GDM1 (cell line): ENCODE data around the gene NUMB.

ENCODE experiments used
- DNase-seq: peaks from one replicate; lab custom pipeline; 2025; lab: John Stamatoyannopoulos, UW

The NUMB gene

DNA sequence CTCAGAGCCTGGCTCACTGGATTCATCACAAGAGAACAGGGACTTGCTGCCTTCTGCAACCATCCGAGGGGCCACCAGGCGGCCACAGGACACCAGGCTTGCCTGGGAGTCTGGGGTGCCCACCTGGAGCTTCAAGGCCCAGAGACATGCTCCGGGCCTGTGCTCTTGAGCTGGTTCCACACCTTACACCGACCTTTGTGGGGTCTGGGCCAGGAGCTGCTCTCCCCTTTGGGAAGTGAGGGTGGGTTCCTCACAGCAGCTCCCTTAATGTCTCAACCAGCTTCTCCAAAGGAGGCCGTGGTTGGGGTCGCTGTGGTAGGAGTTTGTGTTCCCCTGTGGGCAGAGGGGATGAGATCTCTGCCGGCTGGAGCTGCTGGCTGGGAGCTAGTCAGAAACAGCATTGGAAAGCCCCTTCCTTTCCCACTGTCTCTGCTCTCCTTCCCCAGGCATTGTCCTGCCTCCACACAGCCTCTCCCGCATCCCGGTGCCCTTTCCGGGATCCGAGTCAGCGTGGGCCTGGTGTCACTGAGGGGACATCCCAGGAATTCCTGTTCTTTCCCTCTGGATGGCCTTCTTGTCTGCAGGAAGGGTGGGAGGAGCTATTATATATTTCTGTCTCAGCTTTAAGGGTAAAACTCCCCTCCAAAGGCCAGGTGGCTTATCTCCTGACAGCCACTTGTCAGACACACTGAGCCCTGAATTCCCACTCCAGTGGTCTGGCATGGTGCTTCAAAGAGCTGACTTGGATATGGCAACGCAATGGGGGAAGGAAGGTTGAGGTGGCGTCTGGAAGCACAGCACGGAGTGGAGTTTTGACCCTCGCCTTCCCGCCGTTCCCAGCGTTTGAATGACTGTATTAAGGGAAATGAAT, 226.1 kb downstream of the NUMB start:
- DNase-seq = no peak

DNA sequence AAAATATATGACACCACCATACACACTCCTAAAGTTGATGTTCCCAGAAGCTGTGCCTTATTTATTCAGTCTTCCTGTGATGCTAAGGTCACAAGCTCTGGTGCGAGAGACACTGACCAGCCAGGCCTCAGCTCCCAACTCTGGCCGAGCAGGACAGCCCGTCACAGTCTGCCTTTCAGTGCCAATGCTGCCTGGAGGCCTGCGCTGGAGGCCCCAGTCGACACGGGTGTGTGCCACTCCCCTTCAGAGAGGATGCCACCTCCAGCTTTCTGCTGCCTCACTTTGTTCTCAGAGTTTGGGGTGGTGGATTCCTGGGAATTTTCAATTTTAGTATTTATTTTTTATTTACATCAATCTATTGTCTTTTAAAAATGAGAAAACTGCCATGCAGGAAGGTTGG, 228.3 kb downstream of the NUMB start:
- DNase-seq = no peak

DNA sequence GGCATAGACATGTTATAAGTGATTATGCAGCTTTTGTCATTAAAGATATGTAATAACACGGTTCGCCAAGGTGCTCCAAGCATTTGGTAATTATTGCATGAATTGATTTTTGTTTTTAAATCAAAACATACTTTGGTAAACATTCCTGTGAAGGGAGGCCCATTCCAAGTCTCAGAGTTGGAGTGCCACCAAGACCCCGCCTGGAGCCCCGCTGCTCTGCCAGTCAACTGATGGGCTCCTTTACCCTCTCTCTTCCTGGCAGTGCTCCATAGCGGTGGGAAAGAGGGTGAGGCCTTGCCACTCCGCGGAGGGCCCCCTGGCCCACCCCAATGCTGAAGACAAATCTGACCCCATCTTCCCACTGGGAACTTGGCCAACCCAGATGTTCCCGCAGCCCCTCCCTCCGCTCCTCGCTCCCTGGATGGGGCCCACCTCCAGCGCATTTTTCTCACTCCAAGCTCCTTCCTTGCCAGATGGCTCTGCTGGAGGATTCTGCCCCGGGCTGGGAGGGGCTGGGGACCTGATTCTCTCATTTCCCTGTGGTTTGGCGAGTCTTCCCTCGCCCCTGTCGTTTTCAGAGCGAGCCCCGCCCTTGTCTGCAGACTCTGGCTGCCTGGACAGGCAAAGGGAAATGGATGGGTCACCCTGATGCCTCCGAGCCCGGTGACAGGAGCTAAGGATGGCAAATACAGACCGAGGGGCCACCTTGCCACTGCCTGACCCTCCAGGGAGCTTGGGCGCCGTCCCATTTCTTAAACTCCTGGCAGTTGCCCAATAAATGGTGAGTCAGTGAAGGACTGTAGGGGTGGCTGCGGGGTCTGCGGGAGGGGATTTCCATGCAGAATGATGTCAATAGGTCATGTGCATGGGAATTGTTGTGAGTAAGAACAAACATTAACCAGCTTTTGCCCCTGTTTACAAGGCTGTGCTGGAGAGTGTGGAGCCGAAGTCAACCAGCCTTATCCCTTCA, 230.2 kb downstream of the NUMB start:
- DNase-seq = no peak

DNA sequence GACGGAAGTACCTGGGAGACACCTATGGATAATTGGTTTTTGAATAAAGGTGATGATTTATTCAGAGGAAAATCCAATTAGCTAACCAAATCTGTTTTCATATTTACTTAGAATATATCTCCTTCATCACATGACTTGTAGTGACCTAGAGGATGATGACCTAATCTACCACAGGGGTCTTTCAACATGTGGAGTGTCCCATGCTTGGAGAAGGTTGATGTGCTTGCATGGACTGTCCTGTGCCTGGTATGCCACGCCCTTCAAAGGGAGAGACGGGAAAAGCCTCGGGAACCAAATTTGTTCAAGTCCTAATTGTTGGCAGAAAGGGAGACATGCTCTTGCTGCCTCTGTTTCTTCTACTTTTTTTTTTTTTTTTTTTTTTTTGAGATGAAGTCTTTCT, 232.8 kb downstream of the NUMB start:
- no peak for DNase-seq
